HG03575 (cell line): ENCODE results near the gene ZNF750.

Source experiments
- ATAC-seq: cut with Tn5 transposase; IDR thresholded peaks from one replicate; pipeline ENCODE4 v1.9.1; 2021; ENCODE audit not compliant: unreplicated experiment, insufficient number of reproducible peaks, low FRiP score; ENCODE audit errors: extremely low read depth

The ZNF750 gene

DNA sequence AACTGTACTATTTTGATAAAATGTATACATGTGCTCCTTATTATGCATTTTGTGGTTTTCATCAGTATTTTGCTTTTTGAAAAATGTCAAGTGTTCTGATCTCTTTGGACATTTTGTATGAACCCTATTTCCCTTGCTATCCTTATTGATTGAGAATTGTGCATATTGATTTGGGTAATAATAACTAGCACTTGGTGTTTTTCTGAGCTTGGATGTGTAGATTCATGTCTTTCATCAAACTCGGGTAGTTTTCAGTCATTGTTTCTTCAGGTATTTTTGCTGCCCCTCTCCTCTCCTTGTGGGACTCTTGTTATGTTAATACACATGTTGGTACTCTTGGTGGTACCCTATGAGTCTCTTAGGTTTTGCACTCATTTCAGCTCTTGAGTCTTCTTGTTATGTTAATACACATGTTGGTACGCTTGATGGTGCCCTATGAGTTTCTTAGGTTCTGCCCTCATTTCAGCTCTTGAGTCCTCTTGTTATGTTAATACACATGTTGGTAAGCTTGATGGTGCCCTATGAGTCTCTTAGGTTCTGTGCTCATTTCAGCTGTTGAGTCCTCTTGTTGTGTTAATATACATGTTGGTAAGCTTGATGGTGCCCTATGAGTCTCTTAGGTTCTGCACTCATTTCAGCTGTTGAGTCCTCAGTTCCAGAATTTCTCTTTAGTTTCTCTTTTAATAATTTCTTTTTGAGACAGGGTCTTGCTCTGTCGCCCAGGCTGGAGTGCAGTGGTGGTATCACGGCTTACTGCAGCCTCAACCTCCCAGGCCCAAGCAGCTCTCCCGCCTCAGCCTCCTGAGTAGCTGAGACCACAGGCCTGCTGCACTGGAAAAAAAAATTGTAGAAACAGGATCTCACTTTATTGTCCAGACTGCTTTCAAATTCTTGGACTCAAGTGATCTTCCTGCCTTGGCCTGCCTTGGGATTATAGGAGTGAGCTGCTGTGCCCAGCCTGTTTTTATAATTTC, 19.3 kb downstream of the ZNF750 start:
- ATAC-seq = no peak

DNA sequence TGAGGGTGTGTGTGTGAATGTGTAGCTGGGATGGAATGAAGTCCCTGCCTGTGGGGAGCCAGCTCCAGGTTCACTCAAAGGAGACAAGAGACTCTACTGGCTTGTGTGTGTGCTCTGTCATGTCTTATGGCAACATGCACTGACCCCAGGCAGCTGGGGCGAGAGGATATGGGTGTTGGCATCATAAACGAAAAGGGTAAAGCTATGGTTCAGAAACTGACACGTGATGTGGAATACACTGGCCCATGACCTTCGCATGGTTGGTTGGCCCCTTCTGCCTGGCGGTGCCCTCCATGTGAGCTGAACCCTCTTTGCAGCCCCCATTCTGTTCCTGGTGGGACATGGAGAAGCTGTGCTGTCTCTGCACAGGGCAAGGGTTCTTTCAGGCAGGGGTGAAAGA, 21.9 kb downstream of the ZNF750 start:
- ATAC-seq = no peak

DNA sequence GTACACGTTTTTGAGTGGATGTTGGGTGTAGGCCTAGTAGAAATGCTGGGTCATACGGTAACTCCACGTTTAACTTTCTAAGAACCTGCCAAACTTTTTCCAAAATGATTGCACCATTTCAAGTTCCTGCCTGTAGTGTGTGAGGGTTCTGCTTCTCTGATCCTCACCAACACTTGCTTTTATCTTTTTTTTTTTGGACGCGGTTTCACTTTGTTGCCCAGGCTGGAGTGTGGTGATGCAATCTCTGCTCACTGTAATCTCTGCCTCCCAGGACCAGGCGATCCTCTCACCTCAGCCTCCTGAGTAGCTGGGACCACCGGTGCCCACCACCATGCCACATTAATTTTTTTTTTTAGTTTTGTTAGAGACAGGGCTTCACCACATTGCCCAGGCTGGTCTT, 23.5 kb downstream of the ZNF750 start:
- ATAC-seq = no peak

DNA sequence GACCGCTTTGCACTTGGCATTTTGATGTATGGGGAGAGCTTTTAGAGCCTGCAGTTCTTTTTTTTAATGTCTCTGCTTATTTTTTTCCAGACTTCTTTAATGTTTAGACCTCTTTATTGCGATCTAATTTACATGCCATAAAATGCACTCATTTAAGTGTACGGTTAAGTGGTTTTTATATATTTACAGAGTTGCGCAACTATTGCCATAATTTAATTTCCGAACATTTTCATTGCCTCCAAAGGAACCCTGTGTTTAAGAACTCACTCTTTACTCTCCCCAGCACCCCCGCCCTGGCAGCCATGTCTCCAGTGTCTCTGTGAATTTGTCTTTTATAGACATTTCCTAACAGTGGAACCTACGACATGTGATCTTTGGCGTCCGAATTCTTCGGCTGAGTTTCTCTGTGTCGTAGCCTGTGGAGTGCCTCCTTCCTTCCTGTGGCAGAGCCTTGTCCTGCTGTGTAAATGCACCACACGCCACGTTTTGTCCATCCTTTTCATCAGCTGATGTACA, 24.0 kb downstream of the ZNF750 start:
- ATAC-seq = no peak

DNA sequence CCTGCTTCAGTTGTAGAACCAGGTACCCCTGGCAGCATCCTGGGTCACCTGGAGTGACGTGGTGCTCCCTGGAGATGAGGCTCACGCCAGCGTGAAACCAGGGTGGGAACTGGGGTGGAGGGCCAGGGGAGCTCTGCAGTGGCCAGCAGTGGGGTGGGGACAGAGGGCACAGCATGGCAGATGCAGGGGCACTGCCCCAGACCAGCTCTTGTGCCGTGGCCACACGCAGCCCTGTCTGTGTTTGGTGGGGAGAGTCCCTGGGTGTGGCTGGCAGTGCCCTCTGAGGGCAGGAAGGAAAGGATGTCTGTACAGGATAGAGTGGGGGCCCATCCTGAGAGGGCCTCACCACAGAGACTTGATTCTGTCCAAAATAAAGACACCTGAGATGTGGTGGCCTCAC, 24.5 kb downstream of the ZNF750 start:
- ATAC-seq = no peak

DNA sequence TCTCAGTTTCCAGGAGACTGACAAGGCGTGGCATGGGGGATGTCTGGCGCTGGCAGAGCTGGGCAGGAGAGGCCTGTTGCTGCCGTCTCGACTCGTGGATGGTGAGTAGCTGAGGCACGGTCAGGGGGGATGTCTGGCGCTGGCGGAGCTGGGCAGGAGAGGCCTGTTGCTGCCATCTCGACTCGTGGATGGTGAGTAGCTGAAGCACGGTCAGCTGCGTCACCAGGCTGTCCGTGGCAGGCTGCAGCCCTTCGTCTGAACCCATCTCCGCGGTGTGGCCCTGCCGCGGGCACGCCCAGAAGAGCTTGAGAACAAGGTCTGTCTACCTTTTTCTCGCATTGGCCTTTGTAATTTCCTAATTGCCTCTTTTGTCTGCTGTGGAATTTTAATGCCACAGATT, 25.0 kb downstream of the ZNF750 start:
- no peak for ATAC-seq

DNA sequence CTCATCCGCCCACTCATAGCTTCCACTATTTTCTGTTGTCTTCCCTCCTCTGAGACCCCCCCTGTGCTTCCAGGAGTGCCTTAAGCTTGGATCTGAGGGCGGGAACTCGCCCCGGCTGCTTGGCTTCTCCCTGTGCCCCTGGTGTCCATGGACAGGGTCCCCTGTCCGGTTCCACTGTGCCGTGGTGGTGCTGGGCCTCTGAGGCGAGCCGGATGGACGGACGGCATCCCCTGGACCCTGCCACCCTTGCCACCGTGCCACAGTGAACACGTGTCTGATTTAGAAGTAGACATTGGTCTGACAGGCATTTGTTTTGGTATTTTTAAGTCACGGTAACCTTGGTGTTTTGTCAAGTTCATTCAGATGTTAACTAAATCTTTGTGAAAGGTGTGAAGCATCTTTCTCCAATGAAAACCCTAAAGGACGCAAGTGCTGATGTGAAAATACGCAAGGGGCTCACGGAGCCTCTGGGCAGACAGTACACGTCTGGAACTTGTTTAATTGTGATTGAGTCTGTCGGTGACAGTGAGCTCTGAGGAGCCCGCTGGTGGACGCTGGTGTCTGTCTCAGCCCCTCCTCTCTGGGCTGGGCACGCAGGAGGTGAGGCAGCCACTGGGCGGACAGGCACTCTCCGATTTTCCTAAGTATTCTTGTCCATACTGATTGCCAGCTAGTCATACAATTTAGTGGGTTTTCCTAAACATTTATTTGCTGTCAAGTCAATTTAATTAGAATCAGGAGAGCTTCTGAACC, 26.3 kb downstream of the ZNF750 start:
- ATAC-seq = no peak

DNA sequence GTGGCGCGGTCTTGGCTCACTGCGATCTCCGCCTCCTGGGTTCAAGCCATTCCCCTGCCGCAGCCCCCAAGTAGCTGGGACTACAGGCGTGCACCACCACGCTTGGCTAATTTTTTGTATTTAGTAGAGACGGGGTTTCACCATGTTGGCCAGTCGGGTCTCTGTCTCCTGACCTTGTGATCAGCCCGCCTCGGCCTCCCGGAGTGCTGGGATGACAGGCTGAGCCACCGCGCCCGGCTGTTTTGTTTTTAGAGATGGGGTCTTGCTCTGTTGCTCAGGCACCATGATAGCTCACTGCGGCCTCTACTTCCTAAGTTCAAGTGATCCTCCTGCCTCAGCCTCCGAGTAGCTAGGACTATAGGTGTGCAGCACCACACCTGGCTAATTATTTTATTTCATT, 27.2 kb downstream of the ZNF750 start:
- no peak for ATAC-seq

DNA sequence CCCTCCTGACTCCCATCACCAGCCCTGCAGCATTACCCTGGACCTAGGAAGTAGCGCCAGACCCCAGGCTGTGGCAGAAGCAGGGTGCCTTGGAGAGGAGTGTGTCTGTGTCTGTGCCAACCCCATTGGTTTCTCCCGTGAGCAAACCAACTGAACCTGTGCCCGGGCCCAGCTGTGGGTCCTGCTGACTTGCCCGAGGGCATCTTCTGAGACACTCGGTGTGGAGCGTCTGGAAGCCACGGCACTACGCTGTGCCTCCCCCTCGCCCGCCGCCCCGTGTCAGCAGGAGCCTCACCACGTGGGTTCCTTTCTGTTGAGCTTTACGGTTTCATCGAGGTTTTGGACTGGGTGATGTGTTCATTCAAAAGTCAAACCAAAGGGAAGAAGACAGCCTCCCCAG, 27.8 kb downstream of the ZNF750 start:
- no peak for ATAC-seq

DNA sequence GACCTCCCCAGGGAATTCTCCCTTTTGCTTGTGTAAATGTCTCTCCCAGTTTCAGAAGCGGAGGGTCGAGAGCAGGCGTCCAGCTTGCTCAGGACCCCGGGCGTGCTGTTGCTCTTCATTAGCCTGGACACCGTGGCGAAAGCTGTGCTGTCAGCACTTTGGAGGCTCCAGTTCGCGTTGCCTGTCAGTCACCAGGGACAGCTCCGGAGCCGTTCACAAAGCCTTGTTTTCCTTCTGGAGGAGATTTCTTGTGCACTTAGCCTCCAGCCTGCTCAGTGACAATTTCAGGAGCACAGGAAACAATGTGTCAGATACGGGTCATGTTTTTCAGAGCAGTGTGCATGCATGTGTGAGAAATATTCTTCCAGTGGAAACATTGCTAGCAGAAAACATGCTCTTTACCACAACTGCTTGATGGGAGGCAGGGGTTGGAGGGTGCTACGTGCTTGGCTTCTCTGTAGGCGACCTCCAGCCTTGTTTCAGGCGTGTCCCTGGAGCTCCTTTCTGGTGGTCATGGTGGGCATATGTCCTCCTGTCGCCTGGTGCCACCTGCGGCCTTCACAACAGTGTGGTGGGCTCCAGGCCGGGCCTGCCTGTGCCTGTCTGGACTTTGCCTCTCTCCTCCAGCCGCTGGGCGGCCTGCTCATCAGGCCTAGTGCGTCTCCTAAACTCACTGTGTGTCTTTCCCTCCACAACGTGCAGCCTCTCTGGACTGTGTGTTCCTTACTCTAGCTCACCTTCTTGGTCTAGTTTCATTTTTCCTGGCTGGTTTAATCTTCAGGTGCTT, 29.0 kb downstream of the ZNF750 start:
- ATAC-seq = no peak

DNA sequence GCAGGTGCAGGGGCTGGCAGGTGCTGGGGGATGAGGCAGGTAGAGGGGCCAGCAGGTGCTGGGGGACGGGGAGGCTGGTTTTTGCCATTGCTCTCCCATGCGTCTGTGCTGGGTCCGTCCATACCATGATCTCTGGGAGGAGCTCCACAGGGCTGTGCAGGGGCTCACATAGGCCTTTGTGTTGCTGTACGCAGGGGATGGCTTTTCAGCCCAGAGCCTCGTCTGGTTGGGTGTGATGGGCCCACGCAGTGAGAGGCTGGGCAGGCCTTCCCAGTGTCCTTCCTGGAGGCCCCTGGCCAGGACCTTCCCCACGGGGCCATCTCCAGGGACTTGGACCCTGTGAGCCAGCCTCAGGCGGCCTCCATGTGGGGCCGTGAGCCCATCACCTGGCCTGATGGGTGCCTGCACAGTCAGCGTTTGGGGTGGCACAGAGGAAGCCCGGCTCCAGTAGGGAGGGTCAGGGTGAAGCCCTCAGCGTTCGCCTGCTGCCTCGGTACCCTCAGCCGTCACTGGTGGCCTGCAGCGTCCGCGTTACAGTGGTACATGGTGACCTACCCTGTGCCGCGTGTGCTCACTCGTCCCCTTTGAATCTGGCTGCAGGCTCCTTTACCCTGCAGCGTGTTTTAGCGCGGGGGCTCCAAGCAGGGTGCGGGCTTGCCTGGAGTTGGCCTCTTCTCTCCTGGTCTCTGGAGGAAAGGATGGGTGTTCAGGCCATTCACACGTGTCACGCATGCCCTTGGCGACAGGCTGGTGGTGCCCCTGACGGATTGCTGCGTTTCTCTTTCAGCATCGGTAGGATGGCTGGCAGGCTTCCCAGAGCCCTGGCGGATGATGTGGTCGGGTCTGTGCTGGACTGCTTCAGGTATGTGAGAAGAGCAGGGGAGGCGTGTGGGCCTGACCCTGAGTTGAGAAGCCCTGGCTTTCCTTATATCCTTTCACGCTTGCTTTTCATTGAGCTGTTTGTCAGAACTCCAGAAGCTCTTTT, 30.6 kb downstream of the ZNF750 start:
- ATAC-seq = no peak

DNA sequence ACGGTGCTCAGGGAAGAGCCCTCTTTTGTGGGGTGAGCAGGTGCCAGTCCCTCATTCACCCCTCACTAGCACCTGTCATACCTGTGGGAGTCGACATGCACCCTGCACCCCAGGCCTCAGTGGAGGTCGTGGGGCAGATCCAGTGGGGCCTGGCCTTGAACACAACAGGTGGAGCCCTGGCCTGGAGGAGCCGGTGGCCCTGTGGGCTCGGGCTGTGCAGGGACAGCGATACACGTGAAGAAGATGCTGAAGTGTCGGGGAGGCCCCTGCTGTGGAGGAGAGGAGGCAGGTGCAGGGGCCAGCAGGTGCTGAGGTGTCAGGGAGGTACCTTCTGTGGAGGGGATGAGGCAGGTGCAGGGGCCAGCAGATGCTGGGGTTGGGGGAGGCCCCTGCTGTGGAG, 31.8 kb downstream of the ZNF750 start:
- no peak for ATAC-seq

DNA sequence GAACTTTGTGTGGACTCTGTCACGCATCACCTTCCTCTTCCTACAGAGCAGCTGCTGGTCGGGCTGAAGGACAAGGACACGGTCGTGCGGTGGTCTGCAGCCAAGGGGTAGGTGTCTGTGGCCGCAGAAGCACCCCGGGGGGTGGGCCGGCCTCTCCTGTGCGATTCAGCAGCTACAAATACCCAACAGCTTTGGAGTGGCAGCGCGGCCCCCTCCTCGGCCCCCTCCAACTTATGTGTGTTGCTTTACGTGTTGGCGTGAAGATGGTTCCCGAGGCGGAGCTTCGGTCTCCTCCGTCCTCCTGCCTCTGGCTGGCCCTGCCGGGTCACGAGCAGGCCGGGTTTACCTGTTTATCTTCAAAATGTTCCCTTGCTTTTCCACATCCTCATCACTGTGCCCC, 32.3 kb downstream of the ZNF750 start:
- no peak for ATAC-seq

DNA sequence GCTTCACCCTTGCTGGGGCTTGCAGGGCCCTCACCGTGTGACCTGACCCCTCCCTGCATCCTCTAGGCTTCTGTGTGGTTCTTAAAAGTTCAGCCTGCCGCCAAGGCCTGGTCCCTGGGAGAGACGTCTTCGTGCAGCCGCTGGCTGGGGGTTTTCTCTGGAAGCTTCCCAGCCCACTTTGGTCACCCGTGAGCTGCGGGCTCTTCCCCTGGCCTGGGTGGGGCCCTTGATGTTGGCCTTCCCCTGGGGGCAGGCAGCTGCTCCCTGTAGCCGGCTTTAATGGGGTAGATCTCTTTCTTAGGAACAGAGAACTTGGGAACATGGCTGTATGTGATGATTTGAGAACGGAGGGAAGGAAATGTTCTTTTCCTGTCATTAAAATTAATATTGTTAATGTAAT, 32.7 kb downstream of the ZNF750 start:
- ATAC-seq = no peak

DNA sequence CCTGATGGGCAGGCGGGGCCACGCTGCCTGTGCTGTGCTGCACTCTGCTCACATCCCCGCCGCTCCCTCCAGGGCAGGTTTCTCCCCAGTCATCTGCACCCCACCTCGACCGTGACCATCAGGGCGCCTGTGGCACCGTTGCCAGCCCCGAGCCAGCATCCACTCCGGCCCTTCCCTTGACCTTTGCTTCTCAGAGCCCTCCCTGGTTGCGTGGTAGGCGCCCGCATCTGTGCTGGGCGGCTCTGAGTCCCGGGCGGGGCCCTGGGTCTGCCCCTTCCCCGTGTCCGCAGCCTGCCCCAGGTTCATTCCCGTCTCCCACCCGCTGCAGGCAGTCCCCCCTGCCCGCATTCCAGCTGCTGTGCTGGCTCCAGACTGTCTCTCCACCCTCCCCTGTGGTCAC, 33.2 kb downstream of the ZNF750 start:
- ATAC-seq = no peak

DNA sequence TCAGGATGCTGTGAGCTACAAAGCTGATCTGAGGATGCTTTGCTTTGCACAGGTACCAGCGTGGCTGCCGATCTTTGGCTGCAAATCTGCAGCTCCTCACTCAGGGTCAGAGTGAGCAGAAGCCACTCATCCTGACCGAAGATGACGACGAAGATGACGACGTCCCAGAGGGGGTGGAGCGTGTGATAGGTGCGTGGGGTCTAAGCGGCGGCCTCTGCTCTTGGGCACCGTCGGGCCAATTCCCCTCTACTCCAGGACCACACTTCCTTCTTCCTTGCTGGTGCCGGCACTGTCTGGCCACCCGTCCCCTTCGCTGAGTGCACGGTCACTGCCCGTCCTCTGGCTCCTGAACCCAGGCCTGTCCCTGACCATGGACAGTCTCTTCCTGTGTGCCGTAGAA, 34.0 kb downstream of the ZNF750 start:
- no peak for ATAC-seq

DNA sequence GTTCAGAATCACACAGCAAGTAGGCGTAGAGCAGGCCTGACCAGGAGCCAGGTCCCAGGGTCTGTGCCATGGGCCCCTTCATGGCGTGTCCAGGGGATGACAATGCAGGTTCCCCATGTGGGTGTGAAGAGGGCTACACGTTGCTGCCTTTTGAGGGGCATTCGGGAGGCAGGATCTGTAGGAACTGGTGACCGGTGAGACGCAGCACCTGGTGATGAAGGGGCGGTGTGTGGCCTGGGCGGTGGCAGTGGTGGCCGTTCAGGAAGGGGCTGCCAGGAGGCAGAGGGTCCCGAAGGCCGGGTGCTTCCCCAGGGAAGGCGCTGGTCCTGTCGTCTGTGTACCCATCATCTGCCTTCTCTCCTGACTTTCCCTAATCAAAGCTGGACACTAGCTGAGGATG, 34.6 kb downstream of the ZNF750 start:
- ATAC-seq = no peak

DNA sequence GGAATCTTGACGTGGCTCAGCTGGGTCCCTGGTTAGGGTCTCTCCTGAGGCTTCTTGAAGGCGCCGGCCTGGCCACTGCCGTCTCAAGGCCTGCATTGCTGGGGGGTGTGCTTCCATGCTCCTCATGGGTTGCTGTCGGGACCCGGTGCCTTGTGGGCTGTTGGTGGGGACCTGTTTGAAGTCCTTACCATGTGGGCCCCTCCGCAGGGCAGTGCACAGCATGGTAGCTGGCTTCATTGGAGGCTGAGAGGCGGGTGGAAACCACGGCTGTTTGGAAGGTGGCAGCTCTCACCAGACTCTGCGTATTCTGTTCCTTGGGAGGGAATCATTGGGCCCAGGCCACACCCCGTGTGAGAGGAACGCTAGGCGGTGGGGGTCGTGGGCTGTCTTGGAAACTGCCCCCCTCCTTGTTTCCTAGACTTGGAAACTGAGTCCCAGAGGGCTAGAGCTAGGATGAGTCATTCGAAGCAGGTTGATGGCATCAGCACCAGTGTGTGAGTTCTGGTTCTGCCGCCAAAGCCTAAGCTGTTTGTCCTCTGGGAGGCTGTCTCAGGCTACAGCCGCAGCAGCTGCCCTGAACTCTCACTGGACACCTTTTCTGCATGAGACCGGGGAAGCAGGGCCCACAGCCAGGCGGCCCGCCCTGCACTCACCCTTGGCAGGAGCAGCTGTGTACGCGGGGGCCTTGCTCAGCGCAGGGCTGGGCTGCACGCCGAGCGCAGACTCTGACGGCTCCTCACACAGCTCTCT, 35.2 kb downstream of the ZNF750 start:
- ATAC-seq = no peak
